CD4-positive, alpha-beta T cell treated with Interleukin-1 beta for 1 hour (primary cell): ENCODE data around the gene KCMF1.

Source experiments
- DNase-seq, 2 donors: peaks; one replicate each; pipeline ENCODE4 v3.0.0-alpha.2; 2020 to 2022

Gene KCMF1

GRCh38 chr2:84970868-84971509, at the start of gene KCMF1:
KCMF1 (plus strand) TSS chr2:84971161; CDS start chr2:84971452, 291 bp downstream.
- peak; percentile 72 to 77 for DNase-seq

- no peak for DNase-seq
These were observed 48.0 kb upstream of the KCMF1 start for GRCh38 chr2:84923009-84923408.

GRCh38 chr2:84924173-84925106, 46.5 kb upstream of the KCMF1 start:
- peak; percentile 55 to 80 for DNase-seq

GRCh38 chr2:84925336-84925723, 45.6 kb upstream of the KCMF1 start:
- no peak for DNase-seq

- DNase-seq: peak; percentile 96 to 97
These were observed 45.1 kb upstream of the KCMF1 start for GRCh38 chr2:84925724-84926376.

GRCh38 chr2:84927275-84927627, 43.7 kb upstream of the KCMF1 start:
- no peak for DNase-seq

- no peak for DNase-seq
These were observed 39.6 kb upstream of the KCMF1 start for GRCh38 chr2:84931384-84931821.

- DNase-seq: peak in 1 of 2 donors; percentile 50
These were observed 32.6 kb upstream of the KCMF1 start for GRCh38 chr2:84938194-84938879.

- peak; percentile 86 to 88 for DNase-seq
These were observed 31.4 kb upstream of the KCMF1 start for GRCh38 chr2:84939426-84940087.

GRCh38 chr2:84940088-84940470, 30.9 kb upstream of the KCMF1 start:
- no peak for DNase-seq

GRCh38 chr2:84940831-84941412, 30.0 kb upstream of the KCMF1 start:
- DNase-seq: no peak

- no peak for DNase-seq
These were observed 28.8 kb upstream of the KCMF1 start for GRCh38 chr2:84942166-84942565.

GRCh38 chr2:84942964-84943421, 28.0 kb upstream of the KCMF1 start:
- DNase-seq: no peak

GRCh38 chr2:84944295-84944909, 26.6 kb upstream of the KCMF1 start:
- no peak for DNase-seq

GRCh38 chr2:84945838-84946203, 25.1 kb upstream of the KCMF1 start:
- peak in 1 of 2 donors; percentile 43 for DNase-seq

GRCh38 chr2:84946204-84947009, 24.6 kb upstream of the KCMF1 start:
- peak; percentile 52 to 54 for DNase-seq

- no peak for DNase-seq
These were observed 23.9 kb upstream of the KCMF1 start for GRCh38 chr2:84947010-84947593.

- DNase-seq: no peak
These were observed 17.4 kb upstream of the KCMF1 start for GRCh38 chr2:84953535-84953934.

GRCh38 chr2:84954329-84954728, 16.6 kb upstream of the KCMF1 start:
- DNase-seq: no peak
